HL-60 (cell line): ENCODE results near the gene UTP25.

ENCODE experiments used
- DNase-seq, 2 experiments: peaks; one replicate each; pipeline ENCODE4 v3.0.0-alpha.2; 2010 to 2020; ENCODE audit warnings: low read depth in 1 of 2, low spot score in 1 of 2
- H3K27ac ChIP-seq: fragments of 250-450 bp; sonication (Bioruptor Pico); replicated peaks from 2 replicates; pipeline ENCODE4 v1.5.1; 2020; ENCODE audit warnings: mild to moderate bottlenecking, moderate library complexity
- H3K27me3 ChIP-seq: fragments of 250-450 bp; sonication (Bioruptor Pico); 2 replicates; pipeline ENCODE4 v1.5.1; 2021; ENCODE audit warnings: mild to moderate bottlenecking, moderate library complexity; ENCODE audit not compliant: insufficient read depth, poor library complexity, severe bottlenecking
- H3K4me3 ChIP-seq: replicated peaks from 2 replicates; pipeline ENCODE4 v1.5.1; 2011; ENCODE audit warnings: mild to moderate bottlenecking, control low read depth, low read length; ENCODE audit not compliant: insufficient read depth
- GABPA ChIP-seq: IDR thresholded peaks from 2 replicates; pipeline ENCODE4 v1.6.1; 2012; ENCODE audit warnings: low read depth
- POLR2AphosphoS5 ChIP-seq: IDR thresholded peaks from 2 replicates; pipeline ENCODE4 v1.6.1; 2012; ENCODE audit warnings: low read depth
- SPI1 ChIP-seq: IDR thresholded peaks from 2 replicates; pipeline ENCODE4 v1.6.1; 2012; ENCODE audit warnings: low read depth, mild to moderate bottlenecking, borderline replicate concordance
- TF ChIP-seq, protein P1 (sequence below): IDR thresholded peaks from 2 replicates; pipeline ENCODE4 v1.6.1; 2012; ENCODE audit warnings: low read depth; ENCODE audit not compliant: insufficient replicate concordance
- TF ChIP-seq, protein P2 (sequence below): IDR thresholded peaks from one replicate; pipeline ENCODE4 v1.5.1; 2011; ENCODE audit warnings: low read length, control low read depth, inconsistent platforms; ENCODE audit not compliant: insufficient read depth

The UTP25 gene

DNA sequence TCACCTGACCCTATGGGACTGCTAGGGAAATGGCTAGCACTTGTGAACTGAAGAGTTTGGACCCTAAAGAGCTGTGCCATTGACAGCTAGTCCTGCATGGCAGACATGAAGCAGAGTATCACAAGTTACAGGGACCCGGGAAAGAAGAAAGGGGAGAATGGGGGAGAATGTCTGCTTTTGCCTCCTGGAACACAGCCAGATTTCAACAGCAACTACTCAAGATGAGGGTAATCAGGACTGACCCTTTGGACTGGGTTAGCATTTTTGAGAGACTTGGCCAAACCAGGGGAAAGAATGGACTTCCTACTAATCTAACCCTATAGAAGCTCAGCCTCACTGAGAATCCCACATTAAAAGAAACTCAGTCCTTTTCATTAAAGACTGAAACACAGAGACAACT lies 8.7 kb upstream of the UTP25 start:
- no peak overlapping the region for H3K4me3 ChIP-seq
- H3K27ac ChIP-seq: no peak overlapping the region
- no peak for TF ChIP-seq GABPA
- TF ChIP-seq, protein P1, sequence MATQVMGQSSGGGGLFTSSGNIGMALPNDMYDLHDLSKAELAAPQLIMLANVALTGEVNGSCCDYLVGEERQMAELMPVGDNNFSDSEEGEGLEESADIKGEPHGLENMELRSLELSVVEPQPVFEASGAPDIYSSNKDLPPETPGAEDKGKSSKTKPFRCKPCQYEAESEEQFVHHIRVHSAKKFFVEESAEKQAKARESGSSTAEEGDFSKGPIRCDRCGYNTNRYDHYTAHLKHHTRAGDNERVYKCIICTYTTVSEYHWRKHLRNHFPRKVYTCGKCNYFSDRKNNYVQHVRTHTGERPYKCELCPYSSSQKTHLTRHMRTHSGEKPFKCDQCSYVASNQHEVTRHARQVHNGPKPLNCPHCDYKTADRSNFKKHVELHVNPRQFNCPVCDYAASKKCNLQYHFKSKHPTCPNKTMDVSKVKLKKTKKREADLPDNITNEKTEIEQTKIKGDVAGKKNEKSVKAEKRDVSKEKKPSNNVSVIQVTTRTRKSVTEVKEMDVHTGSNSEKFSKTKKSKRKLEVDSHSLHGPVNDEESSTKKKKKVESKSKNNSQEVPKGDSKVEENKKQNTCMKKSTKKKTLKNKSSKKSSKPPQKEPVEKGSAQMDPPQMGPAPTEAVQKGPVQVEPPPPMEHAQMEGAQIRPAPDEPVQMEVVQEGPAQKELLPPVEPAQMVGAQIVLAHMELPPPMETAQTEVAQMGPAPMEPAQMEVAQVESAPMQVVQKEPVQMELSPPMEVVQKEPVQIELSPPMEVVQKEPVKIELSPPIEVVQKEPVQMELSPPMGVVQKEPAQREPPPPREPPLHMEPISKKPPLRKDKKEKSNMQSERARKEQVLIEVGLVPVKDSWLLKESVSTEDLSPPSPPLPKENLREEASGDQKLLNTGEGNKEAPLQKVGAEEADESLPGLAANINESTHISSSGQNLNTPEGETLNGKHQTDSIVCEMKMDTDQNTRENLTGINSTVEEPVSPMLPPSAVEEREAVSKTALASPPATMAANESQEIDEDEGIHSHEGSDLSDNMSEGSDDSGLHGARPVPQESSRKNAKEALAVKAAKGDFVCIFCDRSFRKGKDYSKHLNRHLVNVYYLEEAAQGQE: no peak
- DNase-seq: no peak
- no peaks in the 10 kb centered on the region for H3K27me3 ChIP-seq

DNA sequence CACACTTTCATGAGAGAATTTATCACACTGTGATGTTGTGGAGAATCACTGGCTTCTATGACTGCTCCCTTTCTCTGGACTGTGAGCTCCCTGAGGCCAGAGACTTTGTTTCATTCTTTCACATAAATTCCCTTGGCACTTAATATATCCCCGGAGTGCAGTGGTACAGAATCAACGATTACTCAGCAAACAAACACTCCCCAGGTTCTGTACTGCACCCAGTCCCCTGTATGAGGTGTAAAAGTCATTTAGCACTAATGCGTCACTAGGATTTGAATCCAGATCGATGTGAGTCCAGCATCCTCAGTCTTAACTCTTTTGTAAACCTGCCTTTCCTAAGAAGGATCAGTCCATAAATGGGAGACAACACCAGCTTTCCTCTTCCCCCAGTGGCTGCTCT lies 6.8 kb upstream of the UTP25 start:
- no peak for DNase-seq
- H3K27me3 ChIP-seq: no peaks in the 10 kb centered on the region
- TF ChIP-seq SPI1: no peak
- TF ChIP-seq GABPA: no peak

DNA sequence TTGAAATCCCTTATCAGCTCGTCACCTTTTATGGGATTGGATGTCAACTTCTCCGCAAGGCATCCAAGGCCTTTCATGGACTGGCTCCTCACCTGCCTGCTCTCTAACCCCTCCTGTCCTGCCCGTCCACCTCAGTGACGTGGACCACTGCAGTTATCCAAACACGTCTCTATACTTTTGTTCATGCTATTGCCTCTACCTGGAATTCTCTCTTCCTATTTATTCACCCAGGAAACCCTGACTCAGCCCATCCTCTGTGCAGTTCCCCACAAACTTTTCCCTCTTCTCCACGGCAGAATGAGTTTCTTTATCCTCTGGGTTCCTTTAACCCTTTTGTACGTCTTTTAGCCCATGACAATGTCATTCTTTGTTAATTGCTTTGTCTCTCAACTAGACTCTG lies 5.1 kb upstream of the UTP25 start:
- no peak for TF ChIP-seq POLR2AphosphoS5
- TF ChIP-seq GABPA: no peak
- TF ChIP-seq, protein P2, sequence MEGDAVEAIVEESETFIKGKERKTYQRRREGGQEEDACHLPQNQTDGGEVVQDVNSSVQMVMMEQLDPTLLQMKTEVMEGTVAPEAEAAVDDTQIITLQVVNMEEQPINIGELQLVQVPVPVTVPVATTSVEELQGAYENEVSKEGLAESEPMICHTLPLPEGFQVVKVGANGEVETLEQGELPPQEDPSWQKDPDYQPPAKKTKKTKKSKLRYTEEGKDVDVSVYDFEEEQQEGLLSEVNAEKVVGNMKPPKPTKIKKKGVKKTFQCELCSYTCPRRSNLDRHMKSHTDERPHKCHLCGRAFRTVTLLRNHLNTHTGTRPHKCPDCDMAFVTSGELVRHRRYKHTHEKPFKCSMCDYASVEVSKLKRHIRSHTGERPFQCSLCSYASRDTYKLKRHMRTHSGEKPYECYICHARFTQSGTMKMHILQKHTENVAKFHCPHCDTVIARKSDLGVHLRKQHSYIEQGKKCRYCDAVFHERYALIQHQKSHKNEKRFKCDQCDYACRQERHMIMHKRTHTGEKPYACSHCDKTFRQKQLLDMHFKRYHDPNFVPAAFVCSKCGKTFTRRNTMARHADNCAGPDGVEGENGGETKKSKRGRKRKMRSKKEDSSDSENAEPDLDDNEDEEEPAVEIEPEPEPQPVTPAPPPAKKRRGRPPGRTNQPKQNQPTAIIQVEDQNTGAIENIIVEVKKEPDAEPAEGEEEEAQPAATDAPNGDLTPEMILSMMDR: no peak
- no peak overlapping the region for H3K27ac ChIP-seq
- no peak for DNase-seq
- H3K4me3 ChIP-seq: no peak overlapping the region
- no peaks in the 10 kb centered on the region for H3K27me3 ChIP-seq

More for the DNA sequence above, 6.8 kb upstream of the UTP25 start:
- no peak overlapping the region for H3K27ac ChIP-seq
- H3K4me3 ChIP-seq: no peak overlapping the region

DNA sequence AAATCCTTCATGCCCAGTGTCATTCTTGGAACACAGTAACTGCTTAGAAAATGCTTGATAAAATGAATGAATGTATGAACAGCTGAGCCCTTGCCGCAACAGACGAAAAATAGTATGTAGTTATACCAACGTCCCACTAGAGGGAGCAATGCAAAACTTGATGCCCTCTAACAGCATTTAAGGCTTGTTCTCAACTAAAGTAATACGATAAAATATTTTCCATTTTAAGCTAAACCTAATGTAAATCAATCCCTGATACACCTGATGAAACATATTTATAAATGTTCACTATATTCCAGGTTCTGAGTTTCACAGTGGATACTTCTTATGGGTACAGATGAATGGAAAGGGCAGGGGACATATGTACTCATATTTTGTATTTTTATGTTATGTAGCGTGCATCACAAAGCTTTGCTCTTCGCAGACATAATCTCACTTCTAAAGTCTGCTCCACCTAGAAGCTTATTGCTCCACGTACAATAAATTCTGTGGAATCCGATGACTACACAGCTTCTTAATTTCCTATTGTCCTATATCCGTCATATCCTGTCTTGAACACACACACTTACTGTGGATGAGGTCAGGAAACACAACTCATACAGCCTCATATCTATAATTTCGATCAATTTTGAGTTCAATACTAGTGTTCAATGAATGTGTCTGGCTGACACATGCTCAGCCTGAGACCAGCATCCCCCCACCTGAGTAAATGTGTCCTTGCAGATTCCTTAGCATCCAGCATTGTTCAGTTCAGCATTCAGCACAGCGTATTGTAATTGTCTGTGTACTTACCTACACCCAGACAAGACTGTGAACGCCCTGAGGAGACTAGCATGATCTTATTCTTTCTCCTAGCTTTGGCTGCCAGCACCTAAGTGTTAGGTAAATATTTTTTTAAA lies 4.4 kb upstream of the UTP25 start:
- Histone ChIP-seq H3K4me3 (no peak overlapping the region), H3K27ac (no peak overlapping the region), H3K27me3 (no peaks in the 10 kb centered on the region)
- TF ChIP-seq, protein P2: peak; percentile 77
- no peak for TF ChIP-seq POLR2AphosphoS5
- peak in 1 of 2 experiments; percentile 25 for DNase-seq

DNA sequence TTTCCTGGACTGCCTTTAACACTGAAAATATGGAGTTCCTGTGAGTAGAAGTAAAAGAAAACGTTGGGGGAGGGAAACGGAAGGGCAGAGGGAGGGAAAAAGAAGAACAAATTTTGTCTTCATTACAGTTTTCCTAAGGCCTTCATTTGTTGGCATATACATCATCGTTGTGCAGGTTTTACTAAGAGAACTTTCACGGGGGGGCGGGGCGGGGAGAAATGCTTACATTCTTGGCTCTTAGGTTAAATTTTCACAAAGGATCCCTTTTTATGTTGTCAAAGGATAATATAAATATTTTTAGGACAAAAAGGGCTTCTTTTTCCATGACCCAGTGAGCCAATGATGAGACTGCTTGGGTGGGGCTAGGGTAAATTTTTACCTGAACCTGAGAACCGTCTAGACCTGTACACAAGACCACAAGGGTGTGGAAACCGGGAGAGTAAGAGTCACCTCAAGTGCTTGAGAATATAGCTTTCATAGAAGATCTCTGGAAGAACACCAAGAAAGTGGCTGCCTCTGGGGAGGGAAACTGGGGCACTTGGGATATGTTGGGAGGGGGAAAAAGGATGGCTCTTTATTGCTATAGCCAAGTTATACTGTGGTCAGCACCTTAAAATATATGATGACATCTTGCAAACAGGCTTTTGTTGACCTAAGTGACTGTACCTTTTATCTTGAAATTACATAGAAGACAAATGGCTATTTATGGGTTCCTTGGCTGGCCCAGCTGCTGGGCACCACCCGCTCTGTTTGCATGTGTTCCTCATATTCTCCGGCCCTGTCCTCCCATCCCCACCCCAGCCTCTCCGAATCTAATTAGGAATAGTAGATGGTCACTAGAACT lies 2.0 kb upstream of the UTP25 start:
- TF ChIP-seq, protein P2: no peak
- TF ChIP-seq SPI1: no peak
- TF ChIP-seq GABPA: no peak
- no peak for TF ChIP-seq POLR2AphosphoS5
- TF ChIP-seq, protein P1: no peak
- Histone ChIP-seq H3K27me3 (no peaks in the 10 kb centered on the region), H3K4me3 (no peak overlapping the region), H3K27ac (no peak overlapping the region)
- no peak for DNase-seq
